Left lung (tissue), 10 donors: ENCODE measurements around the gene CDH13. TPM values are rescaled to one million over a fixed set of nuclear protein-coding genes. Genes with fewer than 3 reads are reported as not detected.

ENCODE experiments used
- ATAC-seq: fragments of 200-7000 bp; cut with Tn5 transposase; one replicate; pipeline ENCODE4 v1.9.1; 2020; ENCODE audit warnings: moderate library complexity
- DNase-seq, 4 donors: peaks; one replicate each; pipeline ENCODE4 v3.0.0-alpha.2; 2013 to 2020
- H3K27ac ChIP-seq, 2 donors: fragments of 200-600 bp; sonication (generic) in 1 of 2; one replicate each; pipeline versions ENCODE4 v1.5.0 to v1.8.0; 2020 to 2021
- H3K27me3 ChIP-seq, 2 donors: fragments of 200-600 bp; sonication (generic) in 1 of 2; one replicate each; pipeline versions ENCODE4 v1.5.0 to v1.8.0; 2020 to 2021
- H3K36me3 ChIP-seq, 2 donors: fragments of 200-600 bp; sonication (generic) in 1 of 2; one replicate each; pipeline versions ENCODE4 v1.5.0 to v1.8.0; 2020 to 2021
- H3K4me1 ChIP-seq, 2 donors: fragments of 200-600 bp; one replicate each; pipeline ENCODE4 v1.8.0; 2021
- H3K4me3 ChIP-seq, 2 donors: fragments of 200-600 bp; sonication (generic) in 1 of 2; one replicate each; pipeline versions ENCODE4 v1.5.0 to v1.8.0; 2020 to 2021; ENCODE audit warnings: mild to moderate bottlenecking in 1 of 2
- H3K9me3 ChIP-seq, 2 donors: fragments of 200-600 bp; sonication (generic) in 1 of 2; one replicate each; pipeline versions ENCODE4 v1.5.0 to v1.8.0; 2020 to 2021
- CTCF ChIP-seq, 2 donors: fragments of 200-600 bp; sonication (generic) in 1 of 2; IDR thresholded peaks; one replicate each; pipeline versions ENCODE4 v1.5.0 to v1.8.0; 2021; ENCODE audit warnings: antibody characterized with exemption in 2 of 2
- intact Hi-C, 2 donors: fragments of 100-400 bp; cut with DNase I; formaldehyde crosslinking; loops; one replicate each; pipeline versions ENCODE4 v1.11.2 to v1.14.2; 2022
- polyA plus RNA-seq, 6 donors: library from polyadenylated mRNA; unstranded; fragments of 120-200 nt; gene quantifications; one replicate each; pipeline ENCODE4 v1.2.1, GENCODE V29; 2013; ENCODE audit not compliant: insufficient read length in 6 of 6
- total RNA-seq, 2 donors: library from RNA; stranded (reverse); fragmentation: NEBNext Ultra II Directional; extraction: Animal tissue kit (Norgen Biotek cat#: 25700); gene quantifications; one replicate each; pipeline ENCODE4 v1.2.1, GENCODE V29; 2021
- donor health status: DM: no; HTN: yes; CAD: no.
- donor health status: DM: no; HTN: no; CAD: no.

The CDH13 gene
- total and polyA plus RNA-seq, 8 donors: 2.7 to 20.3 (median 3.2) TPM

- H3K36me3 ChIP-seq: no peaks in the 10 kb centered on the region
- no peak for TF ChIP-seq CTCF (IDR thresholded peaks at IDR 0.05)
- intact Hi-C loops: no loop called here
- ATAC-seq (no peak), DNase-seq (no peak)
- peaks cover 0 to 11% of the 10 kb centered on the region in 2 donors for H3K9me3 ChIP-seq
- no peak overlapping the region for H3K4me3 ChIP-seq
- H3K4me1 ChIP-seq: no peaks in the 10 kb centered on the region
- no peaks in the 10 kb centered on the region for H3K27me3 ChIP-seq
- no peak overlapping the region for H3K27ac ChIP-seq
These were observed 352.8 kb downstream of the CDH13 start for GRCh38 chr16:82979406-82980111.

- Histone ChIP-seq H3K9me3 (peaks cover 0 to 11% of the 10 kb centered on the region in 2 donors), H3K4me3 (no peak overlapping the region), H3K27me3 (no peaks in the 10 kb centered on the region), H3K36me3 (no peaks in the 10 kb centered on the region), H3K27ac (no peak overlapping the region), H3K4me1 (no peaks in the 10 kb centered on the region)
- ATAC-seq: no peak
- TF ChIP-seq CTCF (IDR thresholded peaks at IDR 0.05): no peak
- DNase-seq: no peak
- intact Hi-C loops: no loop called here
These were observed 354.0 kb downstream of the CDH13 start for GRCh38 chr16:82980810-82981209.

- H3K9me3 ChIP-seq: no peaks in the 10 kb centered on the region
- intact Hi-C loops: no loop called here
- ATAC-seq: no peak
- H3K36me3 ChIP-seq: no peaks in the 10 kb centered on the region
- H3K4me3 ChIP-seq: no peak overlapping the region
- DNase-seq: no peak
- no peaks in the 10 kb centered on the region for H3K4me1 ChIP-seq
- TF ChIP-seq CTCF (IDR thresholded peaks at IDR 0.05): no peak
- H3K27ac ChIP-seq: no peak overlapping the region
- no peaks in the 10 kb centered on the region for H3K27me3 ChIP-seq
These were observed 361.0 kb downstream of the CDH13 start for GRCh38 chr16:82987767-82988166.

GRCh38 chr16:82990155-82990554, 363.4 kb downstream of the CDH13 start:
- intact Hi-C loops: no loop called here
- H3K4me3 ChIP-seq: no peak overlapping the region
- H3K27me3 ChIP-seq: no peaks in the 10 kb centered on the region
- no peaks in the 10 kb centered on the region for H3K4me1 ChIP-seq
- H3K27ac ChIP-seq: no peak overlapping the region
- ATAC-seq: no peak
- DNase-seq: no peak
- no peaks in the 10 kb centered on the region for H3K36me3 ChIP-seq
- no peaks in the 10 kb centered on the region for H3K9me3 ChIP-seq
- TF ChIP-seq CTCF (IDR thresholded peaks at IDR 0.05): no peak

GRCh38 chr16:82991410-82991809, 364.6 kb downstream of the CDH13 start:
- Histone ChIP-seq H3K4me1 (peaks cover 0 to 5% of the 10 kb centered on the region in 2 donors), H3K9me3 (no peaks in the 10 kb centered on the region), H3K4me3 (no peak overlapping the region), H3K27ac (no peak overlapping the region), H3K27me3 (no peaks in the 10 kb centered on the region), H3K36me3 (no peaks in the 10 kb centered on the region)
- DNase-seq (no peak), ATAC-seq (no peak)
- intact Hi-C loops: no loop called here
- TF ChIP-seq CTCF (IDR thresholded peaks at IDR 0.05): no peak
